ENCODE data around the gene WBP2.
A peak's percentile ranks its signal among the peaks of the same experiment; 100 is the strongest.

Gene WBP2

GRCh38 chr17:75855310-75856061, at the start of gene WBP2:
WBP2 (minus strand) TSS chr17:75855335; CDS start chr17:75855297, 38 bp downstream.
- peak; percentile 100 for DNase-seq (ENCODE audit: low read depth)

- DNase-seq (ENCODE audit: low read depth), result no peak
Measured at GRCh38 chr17:75902406-75902805, 47.3 kb upstream of the WBP2 start.

GRCh38 chr17:75901727-75902126, 46.6 kb upstream of the WBP2 start:
- DNase-seq (ENCODE audit: low read depth), result no peak

DNA sequence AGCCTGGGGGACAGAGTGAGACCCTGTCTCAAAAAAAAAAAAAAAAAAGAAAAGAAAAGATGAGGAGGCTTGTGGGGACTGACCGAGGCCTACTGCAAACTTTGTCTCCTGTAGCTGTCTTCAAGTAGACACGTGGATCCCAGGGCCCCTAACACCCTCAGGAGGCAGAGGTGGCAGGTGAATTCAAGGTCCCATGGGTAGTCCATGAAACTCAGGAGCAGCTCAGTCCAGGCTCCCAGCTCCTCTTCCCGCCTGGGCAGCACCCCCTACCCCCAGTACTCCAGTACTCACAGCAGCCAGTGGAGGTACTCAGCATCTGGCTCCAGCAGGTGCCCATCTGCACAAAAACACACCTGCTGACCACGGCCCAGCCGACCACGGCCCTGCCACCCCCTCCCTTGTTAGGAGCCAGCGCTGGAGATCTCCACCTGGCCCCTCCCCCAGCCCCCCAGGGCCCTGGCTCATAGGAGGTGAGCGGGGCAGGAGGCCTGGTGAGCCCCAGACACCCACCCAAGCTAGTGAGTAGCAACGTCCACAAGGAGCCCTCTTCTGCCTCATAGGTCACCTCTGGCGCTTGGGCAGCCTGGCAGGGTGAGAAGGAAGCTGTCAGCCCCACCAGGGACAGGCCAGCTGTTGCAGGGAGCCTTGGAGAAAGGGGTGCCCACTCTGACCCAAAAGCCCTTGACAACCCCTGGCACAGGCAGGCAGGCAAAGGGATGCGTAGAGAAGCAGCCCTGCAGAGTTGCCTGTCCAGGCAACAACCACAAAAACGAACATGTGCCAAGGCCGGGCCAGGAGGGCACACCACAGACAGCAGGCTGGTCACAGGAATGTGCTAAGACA, 45.8 kb upstream of the WBP2 start:
- no peak for DNase-seq (ENCODE audit: low read depth)

DNA sequence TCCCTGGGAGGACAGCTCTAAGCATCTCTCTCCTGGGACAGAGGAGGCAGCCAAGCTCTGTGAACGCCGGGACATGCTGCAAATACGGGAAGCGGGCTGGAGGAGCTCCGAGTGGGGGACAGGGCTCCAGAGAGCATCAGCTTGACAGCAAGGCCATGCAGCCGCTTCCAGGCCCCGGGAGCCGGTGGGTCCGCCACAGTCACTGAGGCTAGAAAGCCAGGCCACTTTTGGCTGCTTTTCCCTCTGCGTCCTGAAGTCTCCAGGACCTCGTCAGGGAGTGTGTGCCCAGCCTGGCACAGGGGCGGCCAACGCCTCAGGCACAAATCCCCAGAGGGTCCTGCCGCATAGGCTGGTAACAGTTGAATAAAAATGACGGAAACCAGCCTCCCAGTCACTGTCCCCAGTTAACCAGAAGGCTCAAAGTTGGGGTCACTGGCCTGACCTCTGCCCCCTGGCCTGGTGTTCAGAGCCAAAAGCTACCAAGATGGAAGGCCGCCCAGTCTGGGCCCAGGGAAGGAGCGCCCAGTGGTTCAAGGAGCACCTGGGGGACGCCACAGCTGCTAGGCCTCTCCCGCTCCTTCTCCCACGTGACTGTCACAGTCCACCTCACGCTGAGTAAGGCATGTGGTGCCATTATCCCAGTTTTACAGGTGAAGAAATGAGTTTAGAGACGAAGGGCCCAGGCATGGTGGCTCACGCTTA, 44.8 kb upstream of the WBP2 start:
- DNase-seq (ENCODE audit: low read depth), result no peak

GRCh38 chr17:75899353-75899752, 44.2 kb upstream of the WBP2 start:
- no peak for DNase-seq (ENCODE audit: low read depth)

DNA sequence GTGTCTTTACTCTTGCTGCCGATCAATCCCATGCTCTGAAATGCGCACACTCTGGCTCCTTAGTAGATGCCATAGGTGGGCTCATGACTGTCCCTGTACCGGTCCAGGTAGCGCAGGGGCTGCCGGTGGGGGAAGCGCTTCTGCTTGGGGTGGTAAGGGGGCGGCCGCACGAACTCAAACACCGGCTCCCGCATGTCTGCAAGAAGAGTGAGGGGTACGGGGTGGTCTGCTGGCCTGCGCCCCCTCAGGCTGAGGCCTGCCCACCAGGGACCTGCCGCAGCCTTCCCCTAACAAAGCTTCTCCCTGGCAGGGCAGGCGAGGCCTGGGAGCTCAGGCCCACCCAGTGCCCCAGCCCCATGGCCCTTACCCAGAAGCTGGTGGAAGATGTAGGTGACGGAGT, 43.7 kb upstream of the WBP2 start:
- DNase-seq (ENCODE audit: low read depth), result no peak

DNA sequence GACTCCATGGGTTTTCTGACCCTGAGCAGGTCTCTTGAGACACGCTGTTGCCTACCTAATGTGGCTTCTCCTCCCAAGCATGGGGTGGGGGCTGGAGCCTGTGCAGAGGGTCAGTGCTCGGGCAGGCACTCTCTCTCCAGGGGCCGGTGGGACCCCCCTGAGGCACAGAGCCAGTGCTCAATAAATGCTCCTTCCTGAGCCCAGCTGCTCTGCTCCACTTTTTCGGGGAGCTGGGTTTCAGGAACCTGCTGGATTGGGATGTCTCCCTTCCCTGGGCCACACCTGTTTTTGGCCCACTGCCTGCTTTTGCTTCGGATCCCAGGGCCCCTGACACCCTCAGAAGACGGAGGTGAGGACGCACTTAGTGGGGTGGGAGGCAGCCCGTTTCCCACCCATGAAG, 42.9 kb upstream of the WBP2 start:
- DNase-seq (ENCODE audit: low read depth), result no peak

- DNase-seq (ENCODE audit: low read depth), result no peak
Measured at GRCh38 chr17:75897160-75898019, 42.3 kb upstream of the WBP2 start.

- peak; percentile 61 for DNase-seq (ENCODE audit: low read depth)
Measured at GRCh38 chr17:75896415-75897159, 41.5 kb upstream of the WBP2 start, which contains the start of gene TRIM65. TRIM65 (minus strand) TSS chr17:75896951; CDS start chr17:75896937, 14 bp downstream.

DNA sequence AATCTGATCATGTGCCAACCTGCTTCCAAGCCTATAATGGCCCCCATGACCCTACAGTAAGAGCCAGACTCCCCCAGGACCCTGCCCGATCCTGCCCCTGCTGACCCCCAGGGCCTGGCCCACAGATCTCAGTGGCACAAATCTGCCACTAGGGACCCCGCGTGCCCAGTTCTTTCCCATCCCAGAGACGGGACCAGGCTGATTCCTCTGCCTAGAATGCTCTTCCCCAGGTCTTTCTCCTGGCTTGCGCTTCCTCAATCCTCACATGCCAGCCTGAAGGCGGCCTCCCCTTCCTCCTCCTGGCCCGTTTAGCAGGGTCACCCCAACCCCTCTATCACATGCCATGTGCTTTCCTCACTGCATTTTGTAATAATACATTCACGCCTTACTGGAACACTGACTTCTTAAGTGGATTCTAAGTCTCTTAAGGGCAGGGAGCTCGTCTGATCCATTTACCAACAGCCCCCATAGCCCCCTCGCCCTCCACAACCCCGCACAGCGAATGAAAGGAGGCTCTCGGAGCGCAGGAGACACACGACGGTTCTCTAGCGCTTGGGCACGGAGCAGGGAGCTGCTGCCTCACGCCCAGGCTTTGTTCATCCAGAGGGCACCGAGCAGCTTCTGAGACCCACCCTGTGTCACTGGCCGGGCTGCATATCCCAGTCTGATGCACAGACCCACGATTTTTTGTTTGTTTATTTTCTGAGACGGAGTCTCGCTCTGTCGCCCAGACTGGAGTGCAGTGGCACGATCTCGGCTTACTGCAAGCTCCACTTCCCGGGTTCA, 40.4 kb upstream of the WBP2 start:
- no peak for DNase-seq (ENCODE audit: low read depth)

DNA sequence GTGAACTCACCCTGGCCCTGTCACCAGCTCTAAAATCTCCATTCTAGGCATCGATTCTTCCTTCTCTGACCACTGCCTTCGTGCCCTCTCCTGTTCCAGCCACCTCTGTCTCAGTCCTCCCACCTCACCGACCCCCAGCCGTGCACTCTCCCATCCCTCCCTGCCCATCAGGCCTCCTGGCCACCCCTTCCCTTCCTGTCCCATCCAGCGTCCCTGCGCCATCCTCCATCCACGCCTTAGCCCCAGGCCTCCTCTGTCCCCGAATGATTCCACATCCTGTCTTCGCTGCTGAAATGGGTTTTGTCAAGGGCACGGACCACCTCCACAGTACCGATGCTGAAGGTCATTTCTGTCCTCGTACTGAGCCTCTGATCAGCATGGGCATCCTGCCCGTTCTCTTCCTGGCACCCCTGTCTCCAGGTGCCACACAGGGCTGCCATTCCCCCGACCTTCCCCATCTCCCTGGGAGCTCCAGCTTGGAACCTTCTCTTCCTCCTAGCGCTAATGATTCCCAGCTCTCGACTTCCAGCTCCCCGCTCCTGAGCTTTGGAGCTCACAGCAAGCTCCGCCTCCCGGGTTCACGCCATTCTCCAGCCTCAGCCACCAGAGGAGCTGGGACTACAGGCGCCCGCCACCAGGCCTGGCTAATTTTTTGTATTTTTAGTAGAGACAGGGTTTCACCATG, 39.1 kb upstream of the WBP2 start:
- no peak for DNase-seq (ENCODE audit: low read depth)

GRCh38 chr17:75893305-75894048, 38.3 kb upstream of the WBP2 start:
- DNase-seq (ENCODE audit: low read depth), result no peak

DNA sequence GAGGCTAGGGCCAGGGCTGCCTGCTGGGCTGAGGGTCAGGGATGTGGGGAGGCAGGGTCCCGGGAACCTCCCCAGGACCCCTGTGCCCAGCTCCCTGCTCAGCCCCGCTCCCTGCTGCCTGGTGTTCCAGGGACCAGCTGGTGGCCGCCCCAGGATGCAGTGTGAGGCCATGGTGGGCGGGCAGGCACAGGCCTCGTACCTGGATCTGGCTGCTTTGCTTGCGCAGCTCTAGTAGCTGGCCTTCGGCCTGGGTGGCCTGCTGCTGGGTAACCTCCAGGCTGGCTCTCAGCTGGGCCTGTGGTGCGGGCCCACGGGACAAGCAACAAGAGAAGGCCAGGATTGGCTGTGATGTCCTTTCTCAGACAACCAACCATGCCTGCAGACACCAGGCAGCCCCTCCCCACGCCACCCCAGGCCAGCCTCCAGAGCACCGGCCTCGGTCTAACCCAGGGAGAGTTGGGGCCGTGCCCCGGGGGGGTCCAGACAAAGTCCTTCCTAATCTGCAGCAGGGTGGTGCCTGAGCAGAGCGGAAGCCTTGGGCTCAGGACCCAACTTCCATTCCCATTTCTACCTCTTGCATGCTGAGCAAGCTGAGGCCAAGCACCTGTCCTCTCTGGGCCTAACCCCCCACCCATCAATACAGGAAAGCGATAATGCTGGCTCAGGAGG, 37.6 kb upstream of the WBP2 start:
- DNase-seq (ENCODE audit: low read depth), result no peak

- no peak for DNase-seq (ENCODE audit: low read depth)
Measured at GRCh38 chr17:75891605-75892555, 36.7 kb upstream of the WBP2 start.

GRCh38 chr17:75891022-75891604, 36.0 kb upstream of the WBP2 start:
- no peak for DNase-seq (ENCODE audit: low read depth)

DNA sequence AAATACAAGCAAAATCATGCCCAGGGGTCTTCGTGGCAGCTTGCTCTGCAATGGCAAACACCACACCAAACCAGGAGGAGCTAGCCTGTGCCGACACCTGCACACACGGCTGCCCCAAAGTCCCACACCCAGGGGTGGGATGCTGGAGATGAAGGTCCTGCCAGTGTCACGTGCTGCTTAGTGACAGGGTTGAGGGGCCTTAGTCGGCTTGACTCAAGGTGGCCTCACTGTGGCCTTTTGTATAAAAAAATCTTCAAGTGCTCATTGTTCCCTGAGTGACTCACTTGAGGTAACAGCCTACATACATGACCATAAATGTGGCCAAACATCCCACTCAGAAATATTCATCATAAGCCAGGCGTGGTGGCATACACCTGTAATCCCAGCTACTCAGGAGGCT, 34.3 kb upstream of the WBP2 start:
- no peak for DNase-seq (ENCODE audit: low read depth)

Data from amniotic epithelial cell (primary cell).